ENCODE measurements around the gene COMMD6.

The COMMD6 gene

GRCh38 chr13:75482070-75482819, 55.4 kb downstream of the COMMD6 start, which contains the start of gene TBC1D4:
Gene TBC1D4, minus strand, starts transcription at chr13:75482169. Its CDS starts 402 bp downstream, at chr13:75481767.
- Histone ChIP-seq H3K27ac (ENCODE audit: low read depth, low read length) (peak within 1 kb of the TSS; percentile 61), H3K79me2 (ENCODE audit: control insufficient read depth, insufficient read depth, low read length, unreplicated experiment) (peaks cover 11% of the 10 kb centered on the region), H3K36me3 (ENCODE audit: insufficient read depth, low read length) (no peaks in the 10 kb centered on the region), H2AFZ (ENCODE audit: low read length, unreplicated experiment) (peak within 1 kb of the TSS; percentile 38), H3K27me3 (ENCODE audit: insufficient read depth, low read length) (no peaks in the 10 kb centered on the region), H3K4me3 (ENCODE audit: low read depth, low read length) (peak within 1 kb of the TSS; percentile 78), H3K4me1 (ENCODE audit: control insufficient read depth, insufficient read depth, low read length, unreplicated experiment) (peaks cover 17% of the 10 kb centered on the region)

- Histone ChIP-seq H3K4me1 (ENCODE audit: control insufficient read depth, insufficient read depth, low read length, unreplicated experiment) (peaks cover 17% of the 10 kb centered on the region), H3K27ac (ENCODE audit: low read depth, low read length) (no peak overlapping the region), H3K36me3 (ENCODE audit: insufficient read depth, low read length) (no peaks in the 10 kb centered on the region), H3K4me3 (ENCODE audit: low read depth, low read length) (peak overlapping the region; percentile 78), H3K79me2 (ENCODE audit: control insufficient read depth, insufficient read depth, low read length, unreplicated experiment) (peaks cover 11% of the 10 kb centered on the region), H3K27me3 (ENCODE audit: insufficient read depth, low read length) (no peaks in the 10 kb centered on the region), H2AFZ (ENCODE audit: low read length, unreplicated experiment) (peak overlapping the region; percentile 38)
Measured at GRCh38 chr13:75481176-75482069, 56.2 kb downstream of the COMMD6 start.

GRCh38 chr13:75480671-75481175, 56.9 kb downstream of the COMMD6 start:
- peaks cover 12% of the 10 kb centered on the region for H3K4me1 ChIP-seq (ENCODE audit: control insufficient read depth, insufficient read depth, low read length, unreplicated experiment)
- H3K27ac ChIP-seq (ENCODE audit: low read depth, low read length), result no peak overlapping the region
- peaks cover 11% of the 10 kb centered on the region for H3K79me2 ChIP-seq (ENCODE audit: control insufficient read depth, insufficient read depth, low read length, unreplicated experiment)
- H2AFZ ChIP-seq (ENCODE audit: low read length, unreplicated experiment), result peak overlapping the region; percentile 52
- peak overlapping the region; percentile 78 for H3K4me3 ChIP-seq (ENCODE audit: low read depth, low read length)
- no peaks in the 10 kb centered on the region for H3K27me3 ChIP-seq (ENCODE audit: insufficient read depth, low read length)
- no peaks in the 10 kb centered on the region for H3K36me3 ChIP-seq (ENCODE audit: insufficient read depth, low read length)

- Histone ChIP-seq H3K79me2 (ENCODE audit: control insufficient read depth, insufficient read depth, low read length, unreplicated experiment) (peaks cover 11% of the 10 kb centered on the region), H3K27ac (ENCODE audit: low read depth, low read length) (no peak overlapping the region), H3K4me1 (ENCODE audit: control insufficient read depth, insufficient read depth, low read length, unreplicated experiment) (peaks cover 6% of the 10 kb centered on the region)
Measured at GRCh38 chr13:75479102-75479740, 58.4 kb downstream of the COMMD6 start.

GRCh38 chr13:75478659-75479058, 59.0 kb downstream of the COMMD6 start:
- H3K27me3 ChIP-seq (ENCODE audit: insufficient read depth, low read length), result no peaks in the 10 kb centered on the region
- H2AFZ ChIP-seq (ENCODE audit: low read length, unreplicated experiment), result no peak overlapping the region
- H3K27ac ChIP-seq (ENCODE audit: low read depth, low read length), result no peak overlapping the region
- peaks cover 6% of the 10 kb centered on the region for H3K4me1 ChIP-seq (ENCODE audit: control insufficient read depth, insufficient read depth, low read length, unreplicated experiment)
- no peaks in the 10 kb centered on the region for H3K36me3 ChIP-seq (ENCODE audit: insufficient read depth, low read length)
- no peak overlapping the region for H3K4me3 ChIP-seq (ENCODE audit: low read depth, low read length)
- H3K79me2 ChIP-seq (ENCODE audit: control insufficient read depth, insufficient read depth, low read length, unreplicated experiment), result peaks cover 11% of the 10 kb centered on the region

More at GRCh38 chr13:75479102-75479740, 58.4 kb downstream of the COMMD6 start:
- Histone ChIP-seq H3K4me3 (ENCODE audit: low read depth, low read length) (peak overlapping the region; percentile 78; the same call in 1 of the 2 replicates), H3K27me3 (ENCODE audit: insufficient read depth, low read length) (no peaks in the 10 kb centered on the region), H3K36me3 (ENCODE audit: insufficient read depth, low read length) (no peaks in the 10 kb centered on the region), H2AFZ (ENCODE audit: low read length, unreplicated experiment) (no peak overlapping the region)
